Measurements from ENCODE around the gene TXNL4A.

DNA sequence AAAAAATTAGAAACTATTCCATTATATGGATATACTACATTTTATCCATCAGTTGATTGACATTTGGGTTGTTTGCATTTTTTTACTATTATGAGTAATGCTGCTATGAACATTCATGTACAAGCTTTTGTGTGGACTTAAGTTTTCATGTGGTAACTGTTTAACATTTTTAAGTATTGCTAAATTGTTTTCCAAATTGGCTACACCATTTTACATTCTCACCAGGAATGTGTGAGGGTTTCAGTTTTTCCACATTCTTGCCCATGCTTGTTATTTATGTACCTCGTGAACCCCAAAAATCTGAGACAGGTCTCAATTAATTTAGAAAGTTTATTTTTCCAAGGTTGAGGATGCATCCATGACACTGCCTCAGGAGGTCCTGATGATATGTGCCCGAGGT is 3.1 kb upstream of the TXNL4A start:
- TF ChIP-seq POLR2A (IDR thresholded peaks at IDR 0.05) (no peak), CTCF (IDR thresholded peaks at IDR 0.05) (no peak)
